Right lung (tissue), 5 donors: Measurements from ENCODE around the gene TYR. TPM values are rescaled to one million over a fixed set of nuclear protein-coding genes. Genes with fewer than 3 reads are reported as not detected.
"Not testable (repeated sequence)": the region's sequence is repeated elsewhere in the genome, so short reads cannot be mapped to it uniquely, and the experiment has no call there.

Experiments
- DNase-seq, 2 donors: peaks; one replicate each; pipeline ENCODE4 v3.0.0-alpha.2; 2013
- polyA plus RNA-seq, 5 donors: library from polyadenylated mRNA; unstranded; fragments of 120-200 nt; gene quantifications; one replicate each; pipeline versions ENCODE4 v1.2.1 to v1.2.3, GENCODE V29; 2013; ENCODE audit warnings: inconsistent platforms in 1 of 5, low replicate concordance in 1 of 5; ENCODE audit not compliant: insufficient read length in 5 of 5, insufficient read depth in 1 of 5

TYR gene
- polyA plus RNA-seq, 5 donors, result not detected

- not testable (repeated sequence) for DNase-seq
Observed at GRCh38 chr11:89342880-89343572, 165.4 kb downstream of the TYR start.

Other genes with a start within 250 kb of the TYR start
- gene GRM5, start 111.9 kb upstream of the TYR start, polyA plus RNA-seq, result under 1 TPM in 3 of 5 donors, not detected in 2; 0.04 to 0.07 (median 0.04) TPM